ENCODE measurements around the gene DPF3.

The DPF3 gene

GRCh38 chr14:72740966-72741825, 152.7 kb downstream of the DPF3 start:
- Mint-ChIP-seq H3K9me3 (no peaks in the 10 kb centered on the region), H3K27me3 (ENCODE audit: low read depth) (no peaks in the 10 kb centered on the region), H3K4me3 (no peak overlapping the region), H3K27ac (no peak overlapping the region), H3K36me3 (ENCODE audit: low read depth) (peaks cover 3% of the 10 kb centered on the region), H3K4me1 (ENCODE audit: low read depth) (no peaks in the 10 kb centered on the region)

GRCh38 chr14:72740504-72740961, 153.4 kb downstream of the DPF3 start:
- no peak overlapping the region for H3K27ac Mint-ChIP-seq
- no peaks in the 10 kb centered on the region for H3K9me3 Mint-ChIP-seq

DNA sequence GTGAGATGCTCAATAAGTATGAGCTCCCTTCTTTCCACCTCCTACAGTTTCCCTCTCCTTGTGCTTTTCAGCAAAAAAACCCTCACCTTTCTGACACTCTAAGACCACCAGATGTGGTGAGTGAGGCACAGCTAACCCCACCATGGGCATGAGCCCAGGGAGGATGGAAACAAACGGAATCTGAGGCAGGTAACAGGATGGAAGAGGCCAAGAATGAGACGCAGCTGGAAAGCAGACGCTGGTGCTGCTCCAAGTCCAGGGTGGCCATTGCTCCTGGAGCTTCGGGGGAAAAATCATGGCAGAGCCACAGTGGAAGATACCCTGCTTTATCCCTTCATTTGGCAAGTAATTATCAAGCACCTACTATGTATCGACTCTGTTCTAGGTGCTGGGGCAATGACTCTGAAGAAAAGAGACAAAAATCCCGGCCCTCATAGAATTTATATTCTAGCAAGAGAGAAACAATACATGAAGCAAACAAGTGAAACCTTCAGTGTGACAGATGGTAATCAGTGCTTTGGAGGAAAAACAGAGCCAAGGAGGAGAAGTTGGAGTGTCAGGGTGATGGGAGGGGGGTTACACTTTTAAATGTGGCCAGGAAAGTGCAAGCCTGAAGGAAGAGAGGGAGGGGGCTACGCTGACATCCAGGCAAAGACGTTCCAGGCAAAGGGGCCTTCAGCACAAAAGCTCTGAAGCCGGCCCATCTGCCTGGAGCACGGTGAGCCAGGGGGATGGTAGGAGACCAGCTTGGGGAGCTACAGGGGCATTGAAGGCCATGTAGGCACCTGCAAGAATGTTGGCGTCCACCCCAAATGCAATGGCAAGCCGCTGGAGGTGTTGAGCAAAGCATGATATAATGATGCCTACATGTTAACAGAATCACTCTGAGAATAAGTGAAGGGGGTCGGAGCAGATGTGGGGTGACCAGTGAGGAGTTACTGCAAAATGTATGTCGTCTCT, 154.2 kb downstream of the DPF3 start:
- no peaks in the 10 kb centered on the region for H3K4me1 Mint-ChIP-seq (ENCODE audit: low read depth)
- H3K36me3 Mint-ChIP-seq (ENCODE audit: low read depth): peaks cover 3% of the 10 kb centered on the region
- H3K9me3 Mint-ChIP-seq: no peaks in the 10 kb centered on the region
- H3K27ac Mint-ChIP-seq: no peak overlapping the region
- no peak overlapping the region for H3K4me3 Mint-ChIP-seq
- H3K27me3 Mint-ChIP-seq (ENCODE audit: low read depth): peaks cover 4% of the 10 kb centered on the region

More at GRCh38 chr14:72740504-72740961, 153.4 kb downstream of the DPF3 start:
- H3K36me3 Mint-ChIP-seq (ENCODE audit: low read depth): peaks cover 3% of the 10 kb centered on the region
- H3K4me1 Mint-ChIP-seq (ENCODE audit: low read depth): no peaks in the 10 kb centered on the region
- no peak overlapping the region for H3K4me3 Mint-ChIP-seq
- H3K27me3 Mint-ChIP-seq (ENCODE audit: low read depth): no peaks in the 10 kb centered on the region

DNA sequence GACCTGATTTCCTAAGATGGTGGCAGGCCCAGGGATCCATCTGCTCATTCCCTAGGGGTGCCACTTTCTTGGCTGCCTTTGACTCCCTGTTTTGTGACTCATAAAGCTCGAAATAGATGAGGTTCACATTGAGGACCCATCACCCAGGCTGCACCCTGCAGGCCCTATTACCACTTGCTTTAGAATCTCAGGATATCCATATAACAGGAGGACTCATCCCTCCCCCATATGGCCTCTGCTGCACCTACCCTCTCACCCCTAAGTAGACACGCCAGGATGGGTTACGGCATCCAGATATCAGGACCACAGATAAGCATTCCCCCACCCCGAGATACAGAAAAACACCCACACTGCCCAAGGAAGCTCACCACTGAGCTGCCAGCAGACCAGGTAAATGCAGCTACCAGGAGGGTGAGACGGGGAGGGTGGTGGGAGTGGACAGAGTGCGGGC, 155.7 kb downstream of the DPF3 start:
- H3K27me3 Mint-ChIP-seq (ENCODE audit: low read depth): peaks cover 4% of the 10 kb centered on the region
- no peak overlapping the region for H3K27ac Mint-ChIP-seq
- H3K36me3 Mint-ChIP-seq (ENCODE audit: low read depth): peaks cover 3% of the 10 kb centered on the region
- H3K9me3 Mint-ChIP-seq: no peaks in the 10 kb centered on the region
- no peak overlapping the region for H3K4me3 Mint-ChIP-seq
- no peaks in the 10 kb centered on the region for H3K4me1 Mint-ChIP-seq (ENCODE audit: low read depth)

DNA sequence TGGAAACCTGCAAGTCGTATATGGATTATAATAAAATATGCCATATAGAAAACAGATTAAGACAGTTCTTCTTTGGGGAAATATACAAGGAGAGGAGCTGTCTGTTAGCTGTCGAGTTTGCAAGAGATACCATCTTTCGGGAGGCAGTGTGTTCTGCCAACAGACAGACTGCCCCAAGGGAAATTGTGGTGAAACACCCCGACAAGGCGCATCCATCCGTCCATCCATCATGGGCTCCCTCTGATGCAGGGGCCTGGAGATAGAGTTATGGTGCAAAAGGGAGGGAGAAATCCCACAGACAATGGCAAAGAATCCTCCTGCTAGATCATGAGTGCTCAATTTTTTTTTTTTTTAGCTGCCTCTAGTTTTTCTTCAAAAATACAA, 156.3 kb downstream of the DPF3 start:
- H3K9me3 Mint-ChIP-seq: no peaks in the 10 kb centered on the region
- peaks cover 10% of the 10 kb centered on the region for H3K27me3 Mint-ChIP-seq (ENCODE audit: low read depth)
- H3K36me3 Mint-ChIP-seq (ENCODE audit: low read depth): peaks cover 3% of the 10 kb centered on the region
- no peak overlapping the region for H3K4me3 Mint-ChIP-seq
- H3K27ac Mint-ChIP-seq: no peak overlapping the region
- peaks cover 3% of the 10 kb centered on the region for H3K4me1 Mint-ChIP-seq (ENCODE audit: low read depth)

GRCh38 chr14:72736786-72737559, 156.9 kb downstream of the DPF3 start:
- Mint-ChIP-seq H3K4me1 (ENCODE audit: low read depth) (peaks cover 3% of the 10 kb centered on the region), H3K9me3 (no peaks in the 10 kb centered on the region), H3K36me3 (ENCODE audit: low read depth) (peaks cover 3% of the 10 kb centered on the region), H3K4me3 (no peak overlapping the region), H3K27ac (no peak overlapping the region), H3K27me3 (ENCODE audit: low read depth) (peaks cover 10% of the 10 kb centered on the region)

GRCh38 chr14:72736308-72736707, 157.6 kb downstream of the DPF3 start:
- H3K27ac Mint-ChIP-seq: no peak overlapping the region
- H3K36me3 Mint-ChIP-seq (ENCODE audit: low read depth): peaks cover 3% of the 10 kb centered on the region
- no peaks in the 10 kb centered on the region for H3K9me3 Mint-ChIP-seq

DNA sequence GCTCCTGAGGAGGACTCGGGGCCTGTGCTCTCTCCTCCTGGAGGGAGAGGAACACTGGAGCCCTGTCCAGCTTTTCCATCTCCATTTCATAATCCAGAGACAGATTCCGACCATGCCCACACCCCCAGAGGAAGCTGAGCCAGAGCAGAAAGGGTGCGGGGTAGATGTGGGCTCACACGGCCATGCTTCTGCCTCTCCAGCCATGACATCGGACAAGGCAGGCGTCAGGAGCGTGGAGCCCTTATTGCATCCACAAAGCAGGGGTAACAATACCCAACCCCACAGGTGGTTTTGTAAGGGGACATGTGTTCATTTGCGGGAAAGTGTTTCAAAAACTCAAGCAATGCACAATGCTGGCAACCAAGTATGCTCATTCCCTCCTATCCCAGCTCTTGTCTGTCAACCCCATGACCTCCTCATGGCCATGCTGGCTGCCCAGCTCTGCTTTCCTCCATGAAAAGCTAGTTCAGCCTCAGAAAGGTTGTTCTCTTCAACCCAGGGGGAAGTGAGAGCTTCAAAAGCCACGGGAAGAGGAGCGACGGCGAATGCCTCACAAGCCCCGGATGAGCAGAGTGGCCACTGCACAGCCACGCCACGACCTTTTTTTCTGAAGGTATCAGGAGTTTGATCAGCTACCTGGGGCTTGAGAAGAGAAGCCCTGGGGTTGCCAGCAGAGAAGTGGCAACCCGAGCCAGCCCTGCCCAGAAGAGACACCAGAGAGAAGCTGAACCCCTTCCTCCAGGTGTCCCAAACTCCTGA, 161.7 kb downstream of the DPF3 start:
- peaks cover 10% of the 10 kb centered on the region for H3K27me3 Mint-ChIP-seq (ENCODE audit: low read depth)
- no peak overlapping the region for H3K27ac Mint-ChIP-seq
- H3K4me3 Mint-ChIP-seq: no peak overlapping the region
- peaks cover 10% of the 10 kb centered on the region for H3K36me3 Mint-ChIP-seq (ENCODE audit: low read depth)
- H3K9me3 Mint-ChIP-seq: no peaks in the 10 kb centered on the region
- H3K4me1 Mint-ChIP-seq (ENCODE audit: low read depth): peaks cover 3% of the 10 kb centered on the region

More at GRCh38 chr14:72736308-72736707, 157.6 kb downstream of the DPF3 start:
- Mint-ChIP-seq H3K4me1 (ENCODE audit: low read depth) (peaks cover 3% of the 10 kb centered on the region), H3K4me3 (no peak overlapping the region), H3K27me3 (ENCODE audit: low read depth) (peaks cover 10% of the 10 kb centered on the region)

DNA sequence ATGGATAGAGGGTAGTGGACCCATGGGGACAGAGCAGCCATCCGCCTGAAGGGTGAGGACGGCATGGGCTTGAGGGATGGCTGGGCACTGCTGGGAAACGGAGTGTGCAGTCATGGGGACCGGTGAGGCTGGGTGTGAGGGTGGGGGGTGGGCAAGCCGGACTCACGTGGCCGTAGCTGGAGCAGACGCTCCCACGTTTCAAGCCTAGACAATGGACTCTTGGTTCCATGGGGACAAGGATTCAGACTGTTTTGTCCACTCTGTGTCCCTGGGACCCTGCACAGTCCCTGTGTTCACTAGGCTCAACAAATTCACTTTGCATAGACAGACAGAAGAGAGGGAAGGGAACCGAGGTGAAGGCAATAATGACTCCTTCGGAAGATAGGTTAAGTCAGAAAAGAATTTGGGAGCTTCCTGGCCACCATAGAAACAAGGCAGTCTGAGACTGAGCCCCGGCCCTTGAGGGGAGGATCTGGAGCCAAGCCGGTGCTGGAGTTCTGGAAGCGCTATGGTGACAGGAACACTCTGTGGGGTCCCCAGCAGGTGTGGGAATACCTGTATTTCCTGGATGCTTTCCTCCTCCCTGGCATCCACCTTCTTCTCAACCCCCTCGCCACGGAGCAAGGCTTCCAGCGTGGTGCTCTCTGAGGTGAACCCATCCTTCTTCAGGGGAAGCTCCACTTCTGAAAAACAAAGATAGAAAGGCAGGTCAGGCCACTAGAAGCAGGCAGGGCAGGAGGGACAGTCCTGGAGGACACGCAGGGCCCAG, 162.5 kb downstream of the DPF3 start:
- Mint-ChIP-seq H3K36me3 (ENCODE audit: low read depth) (peaks cover 10% of the 10 kb centered on the region), H3K27ac (no peak overlapping the region), H3K9me3 (no peaks in the 10 kb centered on the region), H3K27me3 (ENCODE audit: low read depth) (peaks cover 10% of the 10 kb centered on the region), H3K4me3 (no peak overlapping the region), H3K4me1 (ENCODE audit: low read depth) (peaks cover 3% of the 10 kb centered on the region)

- Mint-ChIP-seq H3K4me3 (no peak overlapping the region), H3K9me3 (no peaks in the 10 kb centered on the region), H3K27me3 (ENCODE audit: low read depth) (peaks cover 10% of the 10 kb centered on the region), H3K36me3 (ENCODE audit: low read depth) (peaks cover 10% of the 10 kb centered on the region), H3K27ac (no peak overlapping the region), H3K4me1 (ENCODE audit: low read depth) (peaks cover 3% of the 10 kb centered on the region)
Observed at GRCh38 chr14:72730468-72730867, 163.4 kb downstream of the DPF3 start.

GRCh38 chr14:72726444-72726843, 167.5 kb downstream of the DPF3 start:
- H3K36me3 Mint-ChIP-seq (ENCODE audit: low read depth): peaks cover 15% of the 10 kb centered on the region
- H3K27ac Mint-ChIP-seq: no peak overlapping the region
- no peaks in the 10 kb centered on the region for H3K27me3 Mint-ChIP-seq (ENCODE audit: low read depth)
- H3K9me3 Mint-ChIP-seq: no peaks in the 10 kb centered on the region
- H3K4me3 Mint-ChIP-seq: no peak overlapping the region
- H3K4me1 Mint-ChIP-seq (ENCODE audit: low read depth): peaks cover 3% of the 10 kb centered on the region

DNA sequence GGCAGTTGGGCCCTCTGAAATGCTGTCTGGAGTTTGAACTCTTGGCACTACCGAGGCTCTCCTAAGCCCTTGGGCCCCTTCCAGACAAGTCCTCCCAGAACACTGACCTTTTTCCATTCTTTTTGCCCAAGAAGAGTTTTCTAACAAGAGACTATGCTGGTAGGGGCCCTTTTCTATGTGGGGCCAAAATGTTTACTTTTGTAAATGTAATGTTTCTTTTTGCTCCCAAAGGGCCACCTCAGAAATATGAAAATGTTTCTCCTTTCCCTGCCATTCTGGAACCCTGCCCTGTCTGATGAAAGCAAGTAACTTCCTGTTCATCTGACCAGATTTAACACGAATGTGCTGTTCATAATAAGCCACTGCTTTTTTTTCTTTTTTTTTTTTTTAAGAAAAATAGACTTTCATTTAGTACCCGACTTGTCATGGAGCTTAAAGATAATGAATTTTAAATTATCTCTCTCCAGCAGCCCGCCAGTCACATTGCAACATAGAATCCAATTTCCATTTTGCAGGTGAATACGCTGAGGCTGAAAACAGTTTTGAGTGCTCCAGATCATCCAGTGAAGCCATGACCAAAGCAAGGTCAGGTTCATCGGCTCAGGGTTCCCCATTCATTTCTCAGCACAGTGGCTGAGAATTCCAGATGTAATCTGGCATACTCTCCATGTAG, 169.9 kb downstream of the DPF3 start:
- Mint-ChIP-seq H3K27ac (no peak overlapping the region), H3K4me3 (no peak overlapping the region), H3K9me3 (no peaks in the 10 kb centered on the region)

More for the DNA sequence above, 169.9 kb downstream of the DPF3 start:
- H3K4me1 Mint-ChIP-seq (ENCODE audit: low read depth): peaks cover 10% of the 10 kb centered on the region
- H3K27me3 Mint-ChIP-seq (ENCODE audit: low read depth): no peaks in the 10 kb centered on the region
- peaks cover 11% of the 10 kb centered on the region for H3K36me3 Mint-ChIP-seq (ENCODE audit: low read depth)

Data from T-helper 1 cell treated with Interleukin-12 subunit alpha and Interleukin-12 subunit beta and Interleukin-4 antibody, amounts not matched to agents 30 μg/mL and 1 μg/mL, for 36 hours (primary cell).